ENCODE measurements around the gene ATL3. TPM values are rescaled to one million over a fixed set of nuclear protein-coding genes. Genes with fewer than 3 reads are reported as not detected.

Gene ATL3
- total RNA-seq, 1 experiment from 2014 or later = 52.2 TPM

DNA sequence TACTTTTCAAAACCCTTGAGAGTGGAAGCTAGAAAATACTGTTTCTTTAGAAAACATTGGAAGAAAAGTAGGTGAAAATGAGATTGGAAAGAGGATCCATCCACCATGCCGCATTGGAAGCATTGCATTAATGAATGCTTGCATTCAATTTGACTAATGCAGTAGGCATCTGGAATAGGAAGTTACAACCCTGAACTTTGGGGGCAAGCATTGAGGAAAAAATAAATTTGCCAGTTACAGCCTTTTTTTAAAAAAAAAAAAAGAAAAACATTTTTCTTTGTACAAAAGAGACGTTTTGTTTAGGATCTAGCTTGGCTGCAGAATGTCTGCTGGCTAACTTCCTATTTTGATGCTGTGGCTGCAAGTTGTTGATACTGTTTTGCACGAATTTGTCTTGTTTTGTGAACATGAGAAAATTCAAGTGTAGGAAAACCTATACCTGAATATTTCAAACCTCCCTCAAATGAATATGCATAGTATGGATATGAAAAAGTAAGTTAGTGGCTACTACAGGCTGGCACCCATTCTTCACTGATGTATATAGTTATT is 38.2 kb upstream of the ATL3 start:
- Mint-ChIP-seq H3K27me3 (ENCODE audit: unreplicated experiment) (no peaks in the 10 kb centered on the region), H3K4me3 (ENCODE audit: low read depth, unreplicated experiment) (no peak overlapping the region), H3K27ac (ENCODE audit: unreplicated experiment) (no peak overlapping the region), H3K36me3 (ENCODE audit: insufficient read depth, unreplicated experiment) (no peaks in the 10 kb centered on the region), H3K9me3 (ENCODE audit: low read depth, unreplicated experiment) (no peaks in the 10 kb centered on the region), H3K4me1 (ENCODE audit: low read depth, unreplicated experiment) (no peaks in the 10 kb centered on the region)
- BruUV-seq (replicated peaks) = no TSS peak
- intact Hi-C loops (cut with micrococcal nuclease; ENCODE audit: unreplicated experiment) = no loop called here
- DNase-seq = no peak
- CTCF ChIA-PET = no interaction called here
- TF ChIP-seq CTCF (IDR thresholded peaks at IDR 0.05; ENCODE audit: unreplicated experiment) = no peak

DNA sequence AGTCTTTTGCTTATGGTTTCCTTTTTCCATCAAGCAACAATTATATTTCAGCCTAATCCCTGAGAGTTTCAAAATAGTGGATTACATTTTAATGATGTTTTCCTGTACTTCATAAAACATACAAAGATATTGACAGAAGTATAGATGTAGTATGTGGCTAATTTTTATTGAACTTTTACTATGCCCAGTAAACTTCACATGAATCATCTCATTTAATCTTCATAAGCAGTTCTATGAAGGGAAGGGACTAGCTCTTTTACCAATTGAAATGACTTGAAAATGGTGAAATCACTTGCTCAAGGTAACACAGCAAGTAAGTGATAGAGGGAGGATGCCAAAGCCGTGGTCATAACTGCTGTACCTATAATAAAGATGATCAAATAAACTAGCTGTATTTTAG is 37.6 kb upstream of the ATL3 start:
- H3K27me3 Mint-ChIP-seq (ENCODE audit: unreplicated experiment) = no peaks in the 10 kb centered on the region
- no peaks in the 10 kb centered on the region for H3K4me1 Mint-ChIP-seq (ENCODE audit: low read depth, unreplicated experiment)
- H3K9me3 Mint-ChIP-seq (ENCODE audit: low read depth, unreplicated experiment) = no peaks in the 10 kb centered on the region
- no peak for DNase-seq
- intact Hi-C loops (cut with micrococcal nuclease; ENCODE audit: unreplicated experiment) = no loop called here
- CTCF ChIA-PET = no interaction called here
- no peak overlapping the region for H3K4me3 Mint-ChIP-seq (ENCODE audit: low read depth, unreplicated experiment)
- TF ChIP-seq CTCF (IDR thresholded peaks at IDR 0.05; ENCODE audit: unreplicated experiment) = no peak
- no peak overlapping the region for H3K27ac Mint-ChIP-seq (ENCODE audit: unreplicated experiment)
- no TSS peak for BruUV-seq (replicated peaks)
- no peaks in the 10 kb centered on the region for H3K36me3 Mint-ChIP-seq (ENCODE audit: insufficient read depth, unreplicated experiment)

GRCh38 chr11:63705526-63705925 is 34.4 kb upstream of the ATL3 start:
- intact Hi-C loops (cut with micrococcal nuclease; ENCODE audit: unreplicated experiment) = no loop called here
- Mint-ChIP-seq H3K4me1 (ENCODE audit: low read depth, unreplicated experiment) (no peaks in the 10 kb centered on the region), H3K4me3 (ENCODE audit: low read depth, unreplicated experiment) (no peak overlapping the region), H3K27ac (ENCODE audit: unreplicated experiment) (no peak overlapping the region), H3K9me3 (ENCODE audit: low read depth, unreplicated experiment) (no peaks in the 10 kb centered on the region), H3K36me3 (ENCODE audit: insufficient read depth, unreplicated experiment) (no peaks in the 10 kb centered on the region), H3K27me3 (ENCODE audit: unreplicated experiment) (no peaks in the 10 kb centered on the region)
- no peak for DNase-seq
- no TSS peak for BruUV-seq (replicated peaks)
- CTCF ChIA-PET = no interaction called here
- no peak for TF ChIP-seq CTCF (IDR thresholded peaks at IDR 0.05; ENCODE audit: unreplicated experiment)

GRCh38 chr11:63699896-63700295 is 28.7 kb upstream of the ATL3 start:
- no peak for TF ChIP-seq CTCF (IDR thresholded peaks at IDR 0.05; ENCODE audit: unreplicated experiment)
- CTCF ChIA-PET = interaction anchor here (1.1 kb wide), 1 partner anchor 37 kb away, joined by 6 read pairs; no protein-coding TSS in a partner anchor
- Mint-ChIP-seq H3K27me3 (ENCODE audit: unreplicated experiment) (no peaks in the 10 kb centered on the region), H3K9me3 (ENCODE audit: low read depth, unreplicated experiment) (no peaks in the 10 kb centered on the region), H3K36me3 (ENCODE audit: insufficient read depth, unreplicated experiment) (no peaks in the 10 kb centered on the region), H3K4me3 (ENCODE audit: low read depth, unreplicated experiment) (no peak overlapping the region), H3K27ac (ENCODE audit: unreplicated experiment) (peak overlapping the region; percentile 7), H3K4me1 (ENCODE audit: low read depth, unreplicated experiment) (peaks cover 11% of the 10 kb centered on the region)
- intact Hi-C loops (cut with micrococcal nuclease; ENCODE audit: unreplicated experiment) = no loop called here
- no TSS peak for BruUV-seq (replicated peaks)
- DNase-seq = no peak
